Activated CD8-positive, alpha-beta T cell treated with anti-CD3 and anti-CD28 coated beads for 36 hours (primary cell): ENCODE data around the gene TLE4. TPM values are rescaled to one million over a fixed set of nuclear protein-coding genes. Genes with fewer than 3 reads are reported as not detected.

Experiments
- ATAC-seq: fragments of 200-7000 bp; cut with Tn5 transposase; one replicate; pipeline ENCODE4 v1.10.0; 2021; ENCODE audit warnings: mild to moderate bottlenecking, moderate library complexity
- CTCF ChIA-PET: fragments of 350-600 bp; sonication (Branson Sonifier 250); formaldehyde crosslinking; loops from one replicate; lab custom pipeline; 2021; ENCODE audit warnings: antibody characterized with exemption; lab: Charles Lee
- POLR2A ChIA-PET: fragments of 350-600 bp; sonication (Branson Sonifier 250); formaldehyde crosslinking; loops from one replicate; lab custom pipeline; 2021; ENCODE audit warnings: antibody characterized with exemption; lab: Charles Lee
- DNase-seq: peaks from one replicate; pipeline ENCODE4 v3.0.0-alpha.2; 2020
- H3K27ac Mint-ChIP-seq: one replicate; pipeline ENCODE4 v1.8.0; 2021; ENCODE audit warnings: mild to moderate bottlenecking, mixed read lengths
- H3K27me3 Mint-ChIP-seq: one replicate; pipeline ENCODE4 v1.8.0; 2021; ENCODE audit warnings: mixed read lengths
- H3K36me3 Mint-ChIP-seq: one replicate; pipeline ENCODE4 v1.8.0; 2021; ENCODE audit warnings: low read depth, mixed read lengths
- H3K4me1 Mint-ChIP-seq: one replicate; pipeline ENCODE4 v1.8.0; 2021; ENCODE audit warnings: low read depth, mixed read lengths
- H3K4me3 Mint-ChIP-seq: one replicate; pipeline ENCODE4 v1.8.0; 2021; ENCODE audit warnings: mild to moderate bottlenecking, moderate library complexity, mixed read lengths
- H3K9me3 Mint-ChIP-seq: one replicate; pipeline ENCODE4 v1.8.0; 2021; ENCODE audit warnings: mixed read lengths
- intact Hi-C: fragments of 100-400 bp; cut with micrococcal nuclease; formaldehyde crosslinking; loops from one replicate; pipeline ENCODE4 v1.10.0; 2022
- total RNA-seq, 2 experiments: library from RNA; stranded (reverse); gene quantifications; one replicate each; pipeline ENCODE4 v1.2.3, GENCODE V29; 2021
- TF ChIP-seq, protein P1 (sequence below): fragments of 200-600 bp; IDR thresholded peaks from one replicate; pipeline ENCODE4 v1.8.0; 2022; ENCODE audit warnings: antibody characterized with exemption, mild to moderate bottlenecking

Gene TLE4
- total RNA-seq, 2 experiments from 2014 or later: 30.8 to 31.9 TPM

GRCh38 chr9:79668956-79669355, 97.2 kb downstream of the TLE4 start:
- Mint-ChIP-seq H3K27me3 (no peaks in the 10 kb centered on the region), H3K36me3 (peaks cover 18% of the 10 kb centered on the region), H3K27ac (no peak overlapping the region), H3K4me1 (peaks cover 62% of the 10 kb centered on the region), H3K4me3 (no peak overlapping the region), H3K9me3 (no peaks in the 10 kb centered on the region)
- TF ChIP-seq, protein P1, sequence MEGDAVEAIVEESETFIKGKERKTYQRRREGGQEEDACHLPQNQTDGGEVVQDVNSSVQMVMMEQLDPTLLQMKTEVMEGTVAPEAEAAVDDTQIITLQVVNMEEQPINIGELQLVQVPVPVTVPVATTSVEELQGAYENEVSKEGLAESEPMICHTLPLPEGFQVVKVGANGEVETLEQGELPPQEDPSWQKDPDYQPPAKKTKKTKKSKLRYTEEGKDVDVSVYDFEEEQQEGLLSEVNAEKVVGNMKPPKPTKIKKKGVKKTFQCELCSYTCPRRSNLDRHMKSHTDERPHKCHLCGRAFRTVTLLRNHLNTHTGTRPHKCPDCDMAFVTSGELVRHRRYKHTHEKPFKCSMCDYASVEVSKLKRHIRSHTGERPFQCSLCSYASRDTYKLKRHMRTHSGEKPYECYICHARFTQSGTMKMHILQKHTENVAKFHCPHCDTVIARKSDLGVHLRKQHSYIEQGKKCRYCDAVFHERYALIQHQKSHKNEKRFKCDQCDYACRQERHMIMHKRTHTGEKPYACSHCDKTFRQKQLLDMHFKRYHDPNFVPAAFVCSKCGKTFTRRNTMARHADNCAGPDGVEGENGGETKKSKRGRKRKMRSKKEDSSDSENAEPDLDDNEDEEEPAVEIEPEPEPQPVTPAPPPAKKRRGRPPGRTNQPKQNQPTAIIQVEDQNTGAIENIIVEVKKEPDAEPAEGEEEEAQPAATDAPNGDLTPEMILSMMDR: no peak
- intact Hi-C loops: no loop called here
- ChIA-PET CTCF (no interaction called here), POLR2A (no interaction called here)
- DNase-seq: no peak
- ATAC-seq: no peak

DNA sequence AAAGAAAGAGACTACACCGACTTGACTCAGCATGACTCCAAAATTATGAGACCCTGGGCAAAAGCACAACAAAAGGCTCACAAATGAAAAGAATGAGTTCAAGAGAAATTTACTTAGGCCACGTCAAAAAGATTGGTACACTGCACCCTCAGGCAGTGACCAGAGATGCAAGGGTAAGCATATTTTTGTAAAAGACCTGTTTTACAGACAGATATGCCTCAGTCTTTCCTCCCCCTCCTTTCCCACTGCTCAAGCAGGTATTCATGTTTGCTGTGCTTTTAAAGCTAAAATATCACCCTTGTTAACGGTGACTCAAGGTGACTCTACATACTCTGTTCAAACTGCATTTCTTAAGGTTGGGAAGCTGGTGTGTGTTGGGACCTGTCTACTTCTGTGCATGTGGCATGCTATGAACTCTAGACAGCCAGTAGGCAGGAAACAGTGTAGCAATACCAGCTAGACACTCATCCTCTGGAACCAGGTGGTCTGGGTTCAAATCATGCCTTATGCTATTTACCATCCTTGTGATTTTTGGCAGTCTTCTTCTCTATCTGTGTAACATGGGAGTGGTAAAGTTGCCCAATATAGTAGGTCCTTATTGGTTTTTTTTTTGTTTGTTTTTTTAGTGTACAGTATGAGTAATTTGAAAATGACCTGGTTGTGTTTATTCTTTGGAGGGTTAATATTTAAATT, 98.7 kb downstream of the TLE4 start:
- TF ChIP-seq, protein P1: no peak
- DNase-seq: no peak
- Mint-ChIP-seq H3K4me3 (no peak overlapping the region), H3K4me1 (peaks cover 57% of the 10 kb centered on the region), H3K36me3 (peaks cover 17% of the 10 kb centered on the region), H3K9me3 (no peaks in the 10 kb centered on the region), H3K27ac (no peak overlapping the region), H3K27me3 (no peaks in the 10 kb centered on the region)
- CTCF ChIA-PET: interaction anchor here (1.4 kb wide), 1 partner anchor 24 kb away, joined by 5 read pairs; no protein-coding TSS in a partner anchor
- ATAC-seq: peak; percentile 30
- intact Hi-C loops: no loop called here
- POLR2A ChIA-PET: interaction anchor here (0.6 kb wide), 1 partner anchor 190 kb away, joined by 4 read pairs; no protein-coding TSS in a partner anchor

DNA sequence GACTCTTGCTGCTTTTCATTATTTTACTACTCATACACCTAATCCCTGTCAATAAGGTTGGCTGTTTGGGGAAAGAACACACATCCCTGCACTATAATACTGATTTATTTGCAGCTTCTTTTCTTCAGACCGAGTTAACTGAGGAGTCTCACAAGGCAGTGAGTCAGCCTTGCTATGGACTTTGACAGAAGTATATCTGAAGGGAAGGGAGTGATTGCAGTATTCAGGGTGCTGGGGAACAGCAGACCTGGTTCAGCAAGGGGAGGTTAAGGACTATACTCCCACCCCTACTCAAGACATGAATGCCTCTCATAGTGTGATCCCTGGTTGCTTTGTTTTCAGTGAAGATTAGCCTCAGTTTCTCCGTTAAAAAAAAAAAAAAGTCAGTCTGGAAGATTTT, 99.8 kb downstream of the TLE4 start:
- TF ChIP-seq, protein P1: no peak
- ChIA-PET CTCF (interaction anchor here (1.4 kb wide), 1 partner anchor 23 kb away, joined by 5 read pairs; no protein-coding TSS in a partner anchor), POLR2A (interaction anchor here (0.6 kb wide), 1 partner anchor 61 kb away, joined by 3 read pairs; no protein-coding TSS in a partner anchor)
- Mint-ChIP-seq H3K9me3 (no peaks in the 10 kb centered on the region), H3K27me3 (no peaks in the 10 kb centered on the region), H3K4me1 (peaks cover 52% of the 10 kb centered on the region), H3K36me3 (peaks cover 17% of the 10 kb centered on the region), H3K27ac (no peak overlapping the region), H3K4me3 (no peak overlapping the region)
- no peak for ATAC-seq
- DNase-seq: no peak
- intact Hi-C loops: no loop called here

GRCh38 chr9:79672236-79672635, 100.5 kb downstream of the TLE4 start:
- no peaks in the 10 kb centered on the region for H3K27me3 Mint-ChIP-seq
- intact Hi-C loops: no loop called here
- H3K36me3 Mint-ChIP-seq: peaks cover 18% of the 10 kb centered on the region
- no peak for DNase-seq
- no peak overlapping the region for H3K27ac Mint-ChIP-seq
- H3K4me3 Mint-ChIP-seq: no peak overlapping the region
- no peaks in the 10 kb centered on the region for H3K9me3 Mint-ChIP-seq
- ChIA-PET CTCF (no interaction called here), POLR2A (no interaction called here)
- TF ChIP-seq, protein P1: no peak
- no peak for ATAC-seq
- H3K4me1 Mint-ChIP-seq: peaks cover 53% of the 10 kb centered on the region

DNA sequence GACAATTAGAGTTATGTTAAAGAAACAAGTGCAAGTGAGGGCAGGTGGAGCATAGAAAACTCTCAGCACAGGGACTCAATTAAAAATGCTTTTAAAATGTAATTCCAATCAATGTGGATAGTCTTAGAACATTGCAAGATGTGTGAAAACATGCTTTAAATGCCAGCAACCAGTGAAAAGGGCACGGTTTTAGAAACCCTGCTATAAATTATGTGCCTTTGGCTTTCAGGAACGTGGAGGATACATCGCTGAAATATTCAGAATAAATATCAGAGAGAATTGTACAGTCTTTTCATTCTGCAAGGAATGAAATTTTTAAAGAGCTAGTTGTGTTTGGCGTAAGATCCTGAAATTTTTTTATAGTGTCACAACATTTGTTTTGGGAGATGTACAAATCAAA, 101.1 kb downstream of the TLE4 start:
- TF ChIP-seq, protein P1: no peak
- no peak for DNase-seq
- intact Hi-C loops: no loop called here
- no peaks in the 10 kb centered on the region for H3K27me3 Mint-ChIP-seq
- H3K9me3 Mint-ChIP-seq: no peaks in the 10 kb centered on the region
- H3K27ac Mint-ChIP-seq: no peak overlapping the region
- peaks cover 20% of the 10 kb centered on the region for H3K36me3 Mint-ChIP-seq
- no peak for ATAC-seq
- peaks cover 50% of the 10 kb centered on the region for H3K4me1 Mint-ChIP-seq
- ChIA-PET CTCF (no interaction called here), POLR2A (interaction anchor here (0.7 kb wide), 1 partner anchor 369 kb away, joined by 3 read pairs; no protein-coding TSS in a partner anchor)
- no peak overlapping the region for H3K4me3 Mint-ChIP-seq
